ENCODE measurements around the gene PRPSAP2.

The PRPSAP2 gene

GRCh38 chr17:18854956-18855355, 3.0 kb upstream of the PRPSAP2 start:
- no peak for DNase-seq (ENCODE audit: low read depth)
- no peak for TF ChIP-seq CTCF (conservative IDR thresholded peaks at IDR 0.05; ENCODE audit: control insufficient read depth, insufficient read depth, low read depth, low read length)
- H3K4me3 ChIP-seq (ENCODE audit: control insufficient read depth, low read depth, low read length): no peak overlapping the region

GRCh38 chr17:18855831-18856569, 1.9 kb upstream of the PRPSAP2 start:
- peak overlapping the region; percentile 86 for H3K4me3 ChIP-seq (ENCODE audit: control insufficient read depth, low read depth, low read length)
- DNase-seq (ENCODE audit: low read depth): peak; percentile 94
- TF ChIP-seq CTCF (conservative IDR thresholded peaks at IDR 0.05; ENCODE audit: control insufficient read depth, insufficient read depth, low read depth, low read length): no peak

- TF ChIP-seq CTCF (conservative IDR thresholded peaks at IDR 0.05; ENCODE audit: control insufficient read depth, insufficient read depth, low read depth, low read length): no peak
- peak overlapping the region; percentile 86 for H3K4me3 ChIP-seq (ENCODE audit: control insufficient read depth, low read depth, low read length)
- DNase-seq (ENCODE audit: low read depth): no peak
Measured at GRCh38 chr17:18856570-18856915, 1.4 kb upstream of the PRPSAP2 start.

DNA sequence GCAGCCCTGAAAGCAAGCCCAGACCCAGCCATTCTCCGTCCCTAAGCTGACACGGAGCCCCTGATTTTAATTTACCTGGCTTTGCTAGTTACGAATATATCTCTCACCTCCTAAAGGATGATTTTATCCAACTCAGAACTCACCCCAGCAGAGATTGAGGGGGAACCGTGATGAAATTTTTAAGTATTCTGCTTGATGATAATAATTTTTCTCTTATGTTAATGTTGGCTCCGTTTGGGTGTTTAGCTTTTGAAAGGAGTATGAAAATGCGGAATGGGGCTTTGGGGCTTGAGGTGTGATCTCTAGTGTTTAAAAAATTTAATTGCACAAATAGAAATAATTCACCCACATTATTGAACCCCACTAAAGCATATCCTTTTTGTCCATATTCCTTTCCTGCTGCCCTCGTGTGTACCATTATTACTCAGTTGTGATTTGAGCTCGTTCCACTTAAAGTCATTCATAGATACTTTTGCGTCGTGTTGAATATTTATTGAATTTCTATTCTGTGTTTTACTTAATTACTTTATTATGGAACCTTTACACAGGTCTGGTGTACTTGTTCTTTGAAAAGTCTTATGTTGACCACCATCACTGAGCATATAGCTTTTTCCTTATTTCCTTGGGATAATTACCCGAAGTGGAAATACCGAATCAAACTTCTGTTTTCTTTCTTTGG, 775 bp downstream of the PRPSAP2 start:
- no peak for TF ChIP-seq CTCF (conservative IDR thresholded peaks at IDR 0.05; ENCODE audit: control insufficient read depth, insufficient read depth, low read depth, low read length)
- peak overlapping the region; percentile 47 for H3K4me3 ChIP-seq (ENCODE audit: control insufficient read depth, low read depth, low read length)
- no peak for DNase-seq (ENCODE audit: low read depth)

- no peak for TF ChIP-seq CTCF (conservative IDR thresholded peaks at IDR 0.05; ENCODE audit: control insufficient read depth, insufficient read depth, low read depth, low read length)
- DNase-seq (ENCODE audit: low read depth): peak; percentile 47
- H3K4me3 ChIP-seq (ENCODE audit: control insufficient read depth, low read depth, low read length): peak overlapping the region; percentile 47
Measured at GRCh38 chr17:18859256-18859655, 1.3 kb downstream of the PRPSAP2 start.

DNA sequence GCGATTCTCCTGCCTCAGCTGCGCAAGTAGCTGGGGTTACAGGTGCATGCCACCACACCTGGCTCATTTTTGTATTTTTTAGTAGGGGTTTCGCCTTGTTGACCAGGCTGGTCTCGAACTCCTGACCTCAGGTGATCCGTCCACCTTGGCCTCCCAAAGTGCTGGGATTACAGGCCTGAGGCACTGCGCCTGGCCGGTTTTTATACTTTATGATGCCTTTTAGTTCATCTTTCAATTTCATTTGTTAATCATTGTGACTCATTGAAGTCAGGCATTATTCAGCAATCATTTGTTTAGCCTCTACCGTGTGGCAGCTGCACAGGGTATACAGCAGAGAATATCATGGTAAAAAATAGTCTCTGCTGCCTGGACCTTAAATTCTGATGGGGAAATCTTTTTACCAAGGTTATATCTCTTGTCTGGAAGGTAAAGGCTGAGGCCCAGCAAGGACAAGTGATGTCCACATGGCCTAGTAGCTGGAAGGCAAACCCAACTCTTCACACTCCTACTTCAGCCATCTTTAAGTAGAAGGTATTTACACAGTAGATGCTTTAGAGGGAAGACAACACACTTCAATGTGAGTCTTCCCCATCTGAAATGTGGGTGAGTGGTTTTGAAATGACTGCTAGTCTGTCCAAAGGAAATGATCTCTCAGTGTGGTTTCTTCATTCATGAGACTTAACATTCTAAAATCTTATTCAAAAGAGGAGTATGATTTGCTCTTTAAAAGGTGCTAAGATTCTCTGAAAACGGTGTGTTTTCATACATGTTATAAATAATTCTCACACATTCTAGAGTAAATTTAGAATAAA, 2.4 kb downstream of the PRPSAP2 start:
- DNase-seq (ENCODE audit: low read depth): peak; percentile 27
- no peak overlapping the region for H3K4me3 ChIP-seq (ENCODE audit: control insufficient read depth, low read depth, low read length)
- TF ChIP-seq CTCF (conservative IDR thresholded peaks at IDR 0.05; ENCODE audit: control insufficient read depth, insufficient read depth, low read depth, low read length): no peak
